Fibroblast of lung (primary cell): ENCODE measurements around the gene WHRN. TPM values are rescaled to one million over a fixed set of nuclear protein-coding genes. Genes with fewer than 3 reads are reported as not detected.

Experiments
- DNase-seq, 2 donors: peaks; one replicate each; pipeline versions ENCODE4 v3.0.0 to v3.0.0-alpha.2; 2010; ENCODE audit warnings: low read depth in 2 of 2
- H2AFZ ChIP-seq: 2 replicates; pipeline ENCODE4 v1.5.1; 2012; ENCODE audit warnings: low read length, control low read depth, inconsistent platforms
- H3K27ac ChIP-seq: 2 replicates; pipeline ENCODE4 v1.5.1; 2011; ENCODE audit warnings: low read length, control low read depth; ENCODE audit not compliant: insufficient read depth
- H3K27me3 ChIP-seq: 2 replicates; pipeline ENCODE4 v1.5.1; 2011; ENCODE audit warnings: mild to moderate bottlenecking, low read length; ENCODE audit not compliant: control insufficient read depth, insufficient read depth
- H3K36me3 ChIP-seq: 2 replicates; pipeline ENCODE4 v1.5.1; 2011; ENCODE audit warnings: low read length; ENCODE audit not compliant: control insufficient read depth, insufficient read depth
- H3K4me1 ChIP-seq: 2 replicates; pipeline ENCODE4 v1.5.1; 2011; ENCODE audit warnings: low read length; ENCODE audit not compliant: control insufficient read depth, insufficient read depth; ENCODE audit errors: extremely low read depth
- H3K4me2 ChIP-seq: 2 replicates; pipeline ENCODE4 v1.5.1; 2011; ENCODE audit warnings: low read length, control low read depth; ENCODE audit not compliant: insufficient read depth; ENCODE audit errors: extremely low read depth
- H3K4me3 ChIP-seq, 4 experiments: fragments of 200-600 bp in 1 of 4; sonication (generic) in 1 of 4; replicated peaks in 1 of 4; 2 replicates each; pipeline ENCODE4 v1.5.1; 2011 to 2016; ENCODE audit warnings: low read length in 4 of 4, low read depth in 3 of 4, mild to moderate bottlenecking in 3 of 4, control low read depth in 2 of 4, inconsistent platforms in 1 of 4, mixed read lengths in 1 of 4; ENCODE audit not compliant: insufficient read depth in 1 of 4; ENCODE audit errors: control extremely low read depth in 1 of 4
- H3K79me2 ChIP-seq: 2 replicates; pipeline ENCODE4 v1.5.1; 2012; ENCODE audit warnings: mild to moderate bottlenecking, low read length, inconsistent platforms; ENCODE audit not compliant: control insufficient read depth, insufficient read depth
- H3K9ac ChIP-seq: 2 replicates; pipeline ENCODE4 v1.5.1; 2011; ENCODE audit warnings: mild to moderate bottlenecking, low read length, control low read depth; ENCODE audit not compliant: insufficient read depth
- H3K9me3 ChIP-seq: 2 replicates; pipeline ENCODE4 v1.5.1; 2012; ENCODE audit warnings: low read depth, low read length; ENCODE audit not compliant: control insufficient read depth, insufficient read depth
- H4K20me1 ChIP-seq: 2 replicates; pipeline ENCODE4 v1.5.1; 2011; ENCODE audit warnings: low read length; ENCODE audit not compliant: control insufficient read depth, insufficient read depth; ENCODE audit errors: extremely low read depth
- EZH2 ChIP-seq: IDR thresholded peaks from 2 replicates; pipeline ENCODE4 v1.5.1; 2012; ENCODE audit warnings: low read length, control low read depth, mild to moderate bottlenecking; ENCODE audit errors: missing control alignments
- polyA plus RNA-seq, 2 donors: library from polyadenylated mRNA; depleted of rRNA in 1 of 2; stranded (reverse) in 1 of 2; unstranded in 1 of 2; fragments of >200 nt; gene quantifications; 2 replicates each; pipeline ENCODE4 v1.2.1, GENCODE V29; 2011 to 2012; ENCODE audit warnings: missing spikeins in 1 of 2
- total RNA-seq: library from RNA; depleted of rRNA; stranded (reverse); fragments of >200 nt; gene quantifications from 2 replicates; pipeline ENCODE4 v1.2.1, GENCODE V29; 2014
- TF ChIP-seq, protein P1 (sequence below), 2 donors: IDR thresholded peaks in 1 of 2; conservative IDR thresholded peaks in 1 of 2; 1 replicate in 1 of 2; 2 replicates in 1 of 2; pipeline ENCODE4 v1.5.1; 2011 to 2012; ENCODE audit warnings: low read length in 2 of 2, control low read depth in 1 of 2, inconsistent platforms in 1 of 2, low read depth in 1 of 2, mild to moderate bottlenecking in 1 of 2

WHRN gene
- total and polyA plus RNA-seq, 2 donors (not counting 1 experiment from before 2014, with no cell fraction given), result 0.16 to 1.8 TPM

DNA sequence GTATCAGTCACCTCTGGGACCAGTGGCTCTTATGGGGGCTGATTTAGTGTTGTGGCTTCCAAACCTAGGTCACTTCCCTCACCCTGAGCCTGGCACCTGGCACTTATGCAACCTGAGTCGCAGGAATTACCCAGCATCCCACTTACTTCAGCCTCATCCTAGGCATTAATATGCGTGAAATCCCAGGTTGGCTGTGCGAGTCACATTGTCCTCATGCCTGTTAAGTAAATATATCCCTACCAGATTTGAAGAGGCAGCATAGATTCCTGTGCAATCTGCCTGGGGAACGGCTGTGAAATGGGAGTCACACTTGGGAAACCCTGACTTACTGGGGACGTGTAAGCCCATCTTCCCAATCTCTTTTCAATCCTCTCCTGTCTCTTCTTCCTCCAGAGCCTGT, 74.8 kb downstream of the WHRN start:
- no peaks in the 10 kb centered on the region for H3K36me3 ChIP-seq
- no peaks in the 10 kb centered on the region for H3K79me2 ChIP-seq
- peaks cover 15% of the 10 kb centered on the region for H3K27me3 ChIP-seq
- peak in 1 of 2 donors; percentile 9 for DNase-seq
- H3K4me1 ChIP-seq, result no peaks in the 10 kb centered on the region
- H3K27ac ChIP-seq, result no peak overlapping the region
- no peak overlapping the region for H3K4me2 ChIP-seq
- TF ChIP-seq EZH2, result peak; percentile 30
- TF ChIP-seq, protein P1, sequence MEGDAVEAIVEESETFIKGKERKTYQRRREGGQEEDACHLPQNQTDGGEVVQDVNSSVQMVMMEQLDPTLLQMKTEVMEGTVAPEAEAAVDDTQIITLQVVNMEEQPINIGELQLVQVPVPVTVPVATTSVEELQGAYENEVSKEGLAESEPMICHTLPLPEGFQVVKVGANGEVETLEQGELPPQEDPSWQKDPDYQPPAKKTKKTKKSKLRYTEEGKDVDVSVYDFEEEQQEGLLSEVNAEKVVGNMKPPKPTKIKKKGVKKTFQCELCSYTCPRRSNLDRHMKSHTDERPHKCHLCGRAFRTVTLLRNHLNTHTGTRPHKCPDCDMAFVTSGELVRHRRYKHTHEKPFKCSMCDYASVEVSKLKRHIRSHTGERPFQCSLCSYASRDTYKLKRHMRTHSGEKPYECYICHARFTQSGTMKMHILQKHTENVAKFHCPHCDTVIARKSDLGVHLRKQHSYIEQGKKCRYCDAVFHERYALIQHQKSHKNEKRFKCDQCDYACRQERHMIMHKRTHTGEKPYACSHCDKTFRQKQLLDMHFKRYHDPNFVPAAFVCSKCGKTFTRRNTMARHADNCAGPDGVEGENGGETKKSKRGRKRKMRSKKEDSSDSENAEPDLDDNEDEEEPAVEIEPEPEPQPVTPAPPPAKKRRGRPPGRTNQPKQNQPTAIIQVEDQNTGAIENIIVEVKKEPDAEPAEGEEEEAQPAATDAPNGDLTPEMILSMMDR (conservative IDR thresholded peaks at IDR 0.05 in 1 of 2, IDR thresholded peaks at IDR 0.05 in 1 of 2; ENCODE audit: low read depth in 1 of 2, low read length in 2 of 2), result no peak
- no peak overlapping the region for H2AFZ ChIP-seq
- no peaks in the 10 kb centered on the region for H3K9me3 ChIP-seq
- no peak overlapping the region for H3K4me3 ChIP-seq
- no peaks in the 10 kb centered on the region for H4K20me1 ChIP-seq
- no peak overlapping the region for H3K9ac ChIP-seq

DNA sequence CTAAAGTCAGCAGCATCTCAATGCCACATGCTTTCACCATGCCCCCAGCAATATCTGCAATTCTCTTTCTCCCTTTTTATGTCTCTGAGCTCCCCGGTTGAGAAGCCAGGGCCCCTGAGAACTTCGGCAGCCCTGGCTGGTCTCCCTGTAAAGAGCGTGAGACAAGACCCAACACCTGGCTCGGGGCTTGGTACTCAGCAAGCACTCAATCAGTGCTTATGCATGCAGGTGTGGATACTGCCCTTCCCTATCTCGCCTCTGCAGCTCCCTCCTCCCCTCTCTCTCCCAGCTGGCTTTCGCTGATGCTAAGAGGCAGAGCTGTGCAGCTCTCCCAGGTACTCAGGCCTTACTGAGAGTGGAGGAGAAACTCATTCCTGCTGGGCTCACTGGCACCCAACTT, 75.8 kb downstream of the WHRN start:
- H3K9ac ChIP-seq, result no peak overlapping the region
- H3K9me3 ChIP-seq, result no peaks in the 10 kb centered on the region
- H4K20me1 ChIP-seq, result no peaks in the 10 kb centered on the region
- DNase-seq, result no peak
- H3K4me2 ChIP-seq, result no peak overlapping the region
- TF ChIP-seq EZH2, result no peak
- TF ChIP-seq, protein P1 (conservative IDR thresholded peaks at IDR 0.05 in 1 of 2, IDR thresholded peaks at IDR 0.05 in 1 of 2; ENCODE audit: low read depth in 1 of 2, low read length in 2 of 2), result no peak
- H3K36me3 ChIP-seq, result no peaks in the 10 kb centered on the region
- no peaks in the 10 kb centered on the region for H3K4me1 ChIP-seq
- H3K79me2 ChIP-seq, result no peaks in the 10 kb centered on the region
- peaks cover 12% of the 10 kb centered on the region for H3K27me3 ChIP-seq
- no peak overlapping the region for H2AFZ ChIP-seq
- no peak overlapping the region for H3K27ac ChIP-seq
- H3K4me3 ChIP-seq, result no peak overlapping the region

DNA sequence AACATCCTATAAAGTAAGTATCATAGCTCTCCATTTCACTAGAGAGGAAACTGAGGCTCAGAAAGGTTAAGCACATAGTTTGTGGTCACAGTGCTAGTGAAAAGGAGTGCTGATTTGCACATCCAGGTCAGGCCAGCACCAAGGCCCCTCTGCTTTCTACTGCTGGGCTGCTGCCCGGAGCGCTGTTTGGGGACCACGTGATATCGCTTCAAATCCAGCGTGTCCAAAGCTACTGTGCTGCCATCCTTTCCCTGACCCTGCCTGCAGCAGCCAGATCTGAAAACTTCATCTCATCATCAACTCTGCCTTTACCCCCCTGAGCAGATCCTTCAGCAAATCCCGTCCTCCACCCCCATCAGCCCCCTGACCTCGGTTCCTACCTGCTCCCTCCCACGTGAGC, 76.8 kb downstream of the WHRN start:
- Histone ChIP-seq H3K27ac (no peak overlapping the region), H3K9ac (no peak overlapping the region), H2AFZ (no peak overlapping the region), H3K9me3 (no peaks in the 10 kb centered on the region), H3K36me3 (no peaks in the 10 kb centered on the region), H3K4me2 (no peak overlapping the region), H3K4me1 (no peaks in the 10 kb centered on the region), H3K79me2 (no peaks in the 10 kb centered on the region), H4K20me1 (no peaks in the 10 kb centered on the region), H3K27me3 (peaks cover 12% of the 10 kb centered on the region), H3K4me3 (no peak overlapping the region)
- DNase-seq, result no peak
- TF ChIP-seq, protein P1 (conservative IDR thresholded peaks at IDR 0.05 in 1 of 2, IDR thresholded peaks at IDR 0.05 in 1 of 2; ENCODE audit: low read depth in 1 of 2, low read length in 2 of 2), result no peak
- no peak for TF ChIP-seq EZH2
